Measurements from ENCODE around the gene SVEP1. TPM values are rescaled to one million over a fixed set of nuclear protein-coding genes. Genes with fewer than 3 reads are reported as not detected.

The SVEP1 gene
- total RNA-seq, 1 donor from 2014 or later = 0.35 TPM

- no peak for TF ChIP-seq CTCF (conservative IDR thresholded peaks at IDR 0.05; ENCODE audit: low read depth, low read length)
- DNase-seq (ENCODE audit: low read depth) = no peak
These were observed 50.9 kb downstream of the SVEP1 start for GRCh38 chr9:110528645-110529044.

GRCh38 chr9:110526426-110526825 lies 53.1 kb downstream of the SVEP1 start:
- no peak overlapping the region for H3K4me3 ChIP-seq (ENCODE audit: low read depth, low read length)
- TF ChIP-seq CTCF (conservative IDR thresholded peaks at IDR 0.05; ENCODE audit: low read depth, low read length) = no peak
- DNase-seq (ENCODE audit: low read depth) = no peak

More at GRCh38 chr9:110528645-110529044, 50.9 kb downstream of the SVEP1 start:
- no peak overlapping the region for H3K4me3 ChIP-seq (ENCODE audit: low read depth, low read length)

GRCh38 chr9:110521206-110521605 lies 58.3 kb downstream of the SVEP1 start:
- TF ChIP-seq CTCF (conservative IDR thresholded peaks at IDR 0.05; ENCODE audit: low read depth, low read length) = no peak
- no peak overlapping the region for H3K4me3 ChIP-seq (ENCODE audit: low read depth, low read length)
- DNase-seq (ENCODE audit: low read depth) = no peak

GRCh38 chr9:110520120-110520701 lies 59.3 kb downstream of the SVEP1 start:
- DNase-seq (ENCODE audit: low read depth) = no peak
- TF ChIP-seq CTCF (conservative IDR thresholded peaks at IDR 0.05; ENCODE audit: low read depth, low read length) = no peak
- no peak overlapping the region for H3K4me3 ChIP-seq (ENCODE audit: low read depth, low read length)

GRCh38 chr9:110517483-110517882 lies 62.1 kb downstream of the SVEP1 start:
- no peak for DNase-seq (ENCODE audit: low read depth)
- TF ChIP-seq CTCF (conservative IDR thresholded peaks at IDR 0.05; ENCODE audit: low read depth, low read length) = no peak
- no peak overlapping the region for H3K4me3 ChIP-seq (ENCODE audit: low read depth, low read length)

- no peak for TF ChIP-seq CTCF (conservative IDR thresholded peaks at IDR 0.05; ENCODE audit: low read depth, low read length)
- H3K4me3 ChIP-seq (ENCODE audit: low read depth, low read length) = no peak overlapping the region
- no peak for DNase-seq (ENCODE audit: low read depth)
These were observed 64.6 kb downstream of the SVEP1 start for GRCh38 chr9:110514897-110515296.

GRCh38 chr9:110512817-110513216 lies 66.7 kb downstream of the SVEP1 start:
- no peak overlapping the region for H3K4me3 ChIP-seq (ENCODE audit: low read depth, low read length)
- no peak for TF ChIP-seq CTCF (conservative IDR thresholded peaks at IDR 0.05; ENCODE audit: low read depth, low read length)
- DNase-seq (ENCODE audit: low read depth) = no peak

Data from epithelial cell of proximal tubule (primary cell).